Measurements from ENCODE around the gene ADAMTS12.

The ADAMTS12 gene

DNA sequence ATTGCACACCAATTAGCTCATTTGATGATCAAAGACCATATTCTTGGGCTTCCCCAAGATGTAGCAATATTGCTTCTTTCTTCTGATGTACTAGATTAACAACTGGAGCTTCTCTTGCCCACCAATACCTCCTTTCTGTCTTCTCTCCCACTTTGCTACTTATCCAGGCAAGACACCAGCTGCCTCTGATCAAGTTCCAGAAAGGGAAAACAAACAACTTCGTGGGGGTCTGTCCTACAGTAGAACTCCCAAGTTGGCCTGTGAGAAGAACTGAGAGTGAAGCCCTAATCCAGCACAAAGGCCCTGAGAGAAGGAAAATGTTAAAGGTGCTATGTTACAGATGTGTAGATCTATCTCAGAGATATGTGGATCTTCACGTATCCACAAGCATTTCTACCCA is 44.9 kb downstream of the ADAMTS12 start:
- no peak for DNase-seq (ENCODE audit: low read depth)

DNA sequence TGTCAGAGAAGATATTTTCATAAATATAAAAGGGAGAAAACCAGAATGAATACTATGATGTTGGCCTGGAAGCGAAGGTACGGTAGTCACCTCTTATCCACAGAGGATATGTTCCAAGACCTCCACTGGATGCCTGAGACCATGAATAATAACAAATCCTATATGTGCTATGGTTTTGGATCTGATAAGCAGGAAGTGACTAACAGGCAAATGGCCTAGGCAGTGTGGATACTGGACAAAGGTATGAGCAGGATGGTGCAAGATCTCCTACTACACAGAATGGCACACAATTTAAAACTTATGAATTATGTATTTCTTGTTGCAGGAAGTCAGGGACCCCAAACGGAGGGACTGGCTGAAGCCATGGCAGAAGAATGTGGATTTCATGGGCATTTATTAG is 48.2 kb downstream of the ADAMTS12 start:
- no peak for DNase-seq (ENCODE audit: low read depth)

DNA sequence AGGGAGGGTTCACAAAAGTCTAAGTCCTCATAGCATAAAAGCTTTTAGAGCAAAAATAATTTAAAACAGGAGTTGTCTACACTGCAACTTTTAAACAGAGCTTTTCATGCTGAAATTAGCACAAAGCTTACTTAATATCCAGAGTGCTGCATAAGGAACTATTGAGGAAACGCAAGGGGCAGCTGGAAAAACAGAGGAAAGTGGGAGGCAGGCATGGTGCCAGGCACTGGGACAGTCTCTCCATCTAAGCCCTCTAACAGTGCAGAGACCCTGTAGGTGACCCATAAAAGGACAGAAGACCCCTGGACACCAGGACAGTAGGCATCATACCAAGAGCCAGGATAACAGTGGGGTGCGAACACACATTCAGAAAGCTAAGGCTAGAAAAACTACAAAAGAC is 49.3 kb downstream of the ADAMTS12 start:
- no peak for DNase-seq (ENCODE audit: low read depth)

DNA sequence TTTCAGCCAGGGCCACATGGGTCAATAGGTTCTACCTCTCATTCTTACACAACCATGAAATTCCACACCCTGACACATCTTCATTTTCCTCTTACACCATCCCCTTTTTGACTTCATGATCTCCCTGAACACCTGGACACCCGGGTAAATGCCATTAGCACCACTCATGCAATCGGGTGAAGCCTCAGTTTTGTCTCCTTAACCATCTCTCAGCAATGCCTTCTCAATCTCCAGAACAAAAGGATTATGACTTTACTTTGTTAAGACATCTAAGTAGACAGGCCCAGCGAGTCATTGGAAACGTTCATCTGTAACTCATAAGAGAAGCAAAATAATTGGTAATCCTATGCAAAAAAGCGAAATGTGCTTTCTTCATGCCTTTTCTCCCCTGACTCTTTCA is 49.9 kb downstream of the ADAMTS12 start:
- DNase-seq (ENCODE audit: low read depth) = no peak

DNA sequence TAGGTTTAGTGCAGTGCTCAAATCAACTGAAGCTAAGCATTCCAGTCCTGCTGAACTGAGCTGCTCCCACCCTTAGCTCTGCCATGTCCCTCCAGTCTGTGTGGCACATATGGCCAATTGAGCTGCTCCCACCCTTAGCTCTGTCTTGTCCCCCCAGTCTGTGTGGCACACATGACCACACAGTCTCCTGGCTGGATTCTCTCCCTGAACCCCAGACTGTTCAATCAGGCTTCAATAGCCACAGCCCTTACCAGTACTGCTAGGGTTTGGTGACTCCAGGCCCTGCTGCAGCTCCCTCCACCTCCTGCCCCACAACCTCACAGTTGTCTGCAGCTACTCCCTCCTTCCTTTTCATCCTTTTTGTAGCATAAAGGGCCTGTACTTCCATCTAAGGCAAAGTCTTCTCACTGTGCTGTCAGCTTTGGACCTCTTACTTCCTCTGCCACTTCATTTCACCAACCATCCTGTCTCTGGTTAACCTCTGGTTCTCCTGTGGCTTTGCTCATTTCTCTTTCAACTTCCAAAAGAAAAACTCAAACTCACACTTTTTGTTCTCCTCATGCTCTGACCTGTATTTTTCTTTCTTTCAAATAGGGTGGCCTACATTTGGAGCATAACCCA is 50.8 kb downstream of the ADAMTS12 start:
- no peak for DNase-seq (ENCODE audit: low read depth)

DNA sequence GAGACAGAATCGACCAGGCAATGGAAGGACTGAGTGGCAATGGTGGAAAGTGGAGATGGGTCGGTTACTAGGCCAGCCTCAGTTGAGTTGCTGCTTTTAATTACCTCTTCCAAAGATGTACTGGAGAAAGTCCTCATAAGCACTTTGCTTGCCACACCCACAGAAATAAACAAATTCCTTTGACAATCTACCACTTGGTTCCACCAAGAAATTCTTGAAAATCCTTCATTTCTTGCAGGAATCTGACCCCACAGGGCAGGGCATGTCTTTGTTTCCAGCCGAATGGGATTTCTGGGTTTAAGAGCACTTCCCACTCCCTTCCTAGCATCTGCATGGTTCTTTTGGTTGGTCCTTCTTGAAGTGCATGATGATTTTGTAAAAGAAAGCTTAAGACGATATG is 54.5 kb downstream of the ADAMTS12 start:
- DNase-seq (ENCODE audit: low read depth) = no peak

DNA sequence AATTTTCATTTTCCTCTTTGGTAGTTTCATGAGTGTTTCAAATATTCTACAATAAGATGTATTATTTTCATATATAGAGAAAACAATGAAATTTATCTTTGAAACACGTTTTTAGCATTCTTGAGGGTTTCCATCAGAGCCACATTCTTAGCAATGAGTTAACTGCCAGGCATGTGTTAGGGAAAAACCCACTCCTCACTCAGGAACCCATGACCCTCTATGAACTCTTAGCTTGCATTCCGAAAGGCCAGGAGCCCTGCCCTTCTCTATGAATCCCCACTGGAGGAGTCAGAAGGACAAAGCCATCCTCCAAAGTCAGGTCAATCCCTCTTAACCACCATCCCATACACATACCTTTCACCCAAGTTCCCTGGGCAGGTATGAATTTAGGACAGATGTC is 57.5 kb downstream of the ADAMTS12 start:
- no peak for DNase-seq (ENCODE audit: low read depth)

DNA sequence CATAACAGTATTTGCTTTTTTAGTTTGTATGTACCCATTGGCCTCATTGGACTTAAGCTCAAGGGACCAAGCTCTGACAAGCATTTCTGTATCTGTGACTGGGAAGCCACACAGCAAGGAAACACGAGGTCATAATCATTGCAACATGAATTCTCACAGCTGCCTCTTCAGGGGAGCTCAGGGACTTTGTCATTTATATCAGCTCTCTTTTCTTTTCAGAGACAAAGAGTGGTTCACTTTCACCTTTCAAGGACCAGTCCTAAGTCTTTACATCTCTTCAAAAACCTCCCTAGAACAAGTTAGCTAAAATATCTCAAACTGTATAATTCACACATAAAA is 58.6 kb downstream of the ADAMTS12 start:
- DNase-seq (ENCODE audit: low read depth) = no peak

DNA sequence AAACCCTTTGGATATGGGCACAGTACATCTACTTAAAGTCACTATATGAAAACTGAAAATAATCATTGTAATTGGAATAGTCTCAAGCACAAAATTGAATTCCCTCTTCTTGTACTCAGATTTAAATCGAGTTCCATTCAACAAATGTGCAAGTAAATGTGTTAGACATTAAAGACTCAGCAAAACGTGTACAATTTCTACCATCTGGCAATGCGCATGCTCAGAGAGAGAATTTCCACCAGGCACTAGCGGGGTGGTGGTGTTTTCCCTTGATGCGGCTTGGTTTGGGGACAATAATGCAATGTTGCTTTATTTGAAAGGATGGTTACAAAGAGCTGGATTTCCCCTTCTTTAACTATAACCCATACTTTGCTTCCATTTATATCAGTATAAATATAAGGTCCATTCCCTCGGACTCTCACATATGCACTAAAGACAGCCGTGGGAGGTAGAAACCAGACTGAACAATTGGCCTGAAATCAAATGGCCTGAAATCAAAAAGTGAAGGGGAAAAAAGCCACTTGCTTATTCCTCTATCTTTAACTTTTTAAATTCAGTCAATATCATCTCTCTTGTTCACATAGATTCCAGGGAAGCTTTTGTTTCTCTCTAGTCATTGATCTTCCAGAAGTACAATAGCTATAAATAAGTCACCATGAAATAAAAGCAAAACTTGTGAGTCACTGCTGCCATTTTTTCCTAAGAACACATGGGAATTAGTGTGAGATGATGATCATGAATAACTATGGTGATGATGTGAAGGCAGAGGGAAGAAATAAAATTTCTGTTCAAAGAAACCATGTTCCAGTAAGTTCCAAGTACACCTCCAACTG is 59.2 kb downstream of the ADAMTS12 start:
- DNase-seq (ENCODE audit: low read depth) = no peak

DNA sequence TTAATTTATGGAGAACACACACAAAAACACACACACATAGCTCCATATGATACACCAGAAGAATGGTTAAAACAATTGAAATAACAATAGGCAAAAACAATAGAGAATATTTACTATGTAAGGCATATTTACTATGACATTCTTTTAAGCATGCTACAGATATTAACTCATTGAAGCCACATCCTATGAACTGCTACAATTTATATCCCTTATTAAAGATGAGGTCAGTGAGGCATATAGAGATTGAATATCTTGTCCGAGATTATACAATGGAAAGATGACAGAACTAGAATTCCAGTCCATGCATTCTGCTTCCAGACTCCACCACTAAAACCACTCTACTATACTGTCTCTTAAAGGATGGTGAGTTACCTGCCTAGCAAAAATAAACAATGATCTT is 60.7 kb downstream of the ADAMTS12 start:
- DNase-seq (ENCODE audit: low read depth) = no peak

DNA sequence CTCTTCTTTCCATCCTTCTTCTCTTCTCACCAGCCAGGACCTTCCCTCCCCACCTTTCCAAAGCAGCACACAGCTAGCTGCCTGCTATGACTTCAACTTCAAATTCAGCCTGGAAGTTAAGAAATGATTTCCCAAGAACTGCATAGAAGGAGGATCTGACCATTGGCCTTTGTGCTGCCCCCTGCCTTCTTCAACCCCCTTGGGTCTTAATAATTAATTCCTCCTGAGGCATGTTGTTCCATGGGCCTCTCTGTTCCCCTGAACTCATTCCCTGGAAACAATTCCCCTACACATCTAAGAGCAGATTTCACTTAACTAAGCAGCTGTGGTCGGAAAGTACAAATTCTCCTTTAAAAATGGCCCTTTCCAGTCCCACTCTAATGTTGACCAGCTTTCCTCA is 62.4 kb downstream of the ADAMTS12 start:
- DNase-seq (ENCODE audit: low read depth) = no peak

DNA sequence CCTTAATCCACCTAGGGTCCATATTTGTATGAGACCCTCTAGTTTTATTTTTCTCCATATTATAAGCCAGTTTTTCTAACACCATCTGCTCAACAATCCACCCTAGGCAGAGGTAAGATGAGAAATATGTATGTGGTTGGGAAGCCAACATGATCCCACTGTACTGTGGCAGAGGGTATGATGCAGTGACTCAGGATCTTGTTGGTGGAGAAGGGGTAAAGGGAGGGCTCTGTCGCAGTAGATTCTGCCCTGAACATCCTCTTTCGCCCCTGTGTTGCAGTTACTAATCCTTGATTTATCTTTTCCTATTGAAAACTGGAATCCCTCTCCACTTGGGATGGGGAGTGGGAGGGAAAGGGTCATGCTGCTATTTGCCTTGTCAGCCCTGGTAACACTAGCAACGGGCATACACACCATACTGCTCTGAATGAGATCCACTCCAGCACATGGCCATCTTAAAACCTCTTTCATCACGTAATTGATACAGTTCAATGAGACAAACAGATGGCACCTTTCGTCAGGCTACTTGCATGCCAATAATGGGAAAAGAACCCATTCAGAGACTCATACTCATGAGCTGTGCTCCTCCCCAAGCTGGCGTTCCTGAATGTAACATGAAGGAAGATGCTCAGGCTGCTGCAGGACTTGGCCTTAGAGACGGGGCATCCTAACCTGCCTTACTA is 63.0 kb downstream of the ADAMTS12 start:
- no peak for DNase-seq (ENCODE audit: low read depth)

DNA sequence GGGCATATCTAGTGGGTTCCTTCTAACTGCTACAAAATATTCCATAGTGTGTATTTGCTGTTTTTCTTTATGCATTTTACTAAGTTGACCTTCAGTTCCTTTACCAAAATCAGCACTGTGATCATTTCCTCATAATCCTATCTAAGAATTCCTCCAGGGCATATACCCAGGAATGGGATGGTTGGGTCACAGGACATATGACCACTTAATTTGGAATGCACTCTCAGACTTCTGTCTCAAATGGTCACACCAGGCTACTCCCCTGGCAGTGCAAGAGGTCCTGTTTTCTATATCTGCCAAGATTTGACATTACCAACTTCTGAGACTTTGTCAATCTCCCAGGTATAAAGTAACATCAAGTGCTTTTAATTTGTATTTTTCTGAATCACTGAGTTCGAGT is 63.9 kb downstream of the ADAMTS12 start:
- DNase-seq (ENCODE audit: low read depth) = no peak

DNA sequence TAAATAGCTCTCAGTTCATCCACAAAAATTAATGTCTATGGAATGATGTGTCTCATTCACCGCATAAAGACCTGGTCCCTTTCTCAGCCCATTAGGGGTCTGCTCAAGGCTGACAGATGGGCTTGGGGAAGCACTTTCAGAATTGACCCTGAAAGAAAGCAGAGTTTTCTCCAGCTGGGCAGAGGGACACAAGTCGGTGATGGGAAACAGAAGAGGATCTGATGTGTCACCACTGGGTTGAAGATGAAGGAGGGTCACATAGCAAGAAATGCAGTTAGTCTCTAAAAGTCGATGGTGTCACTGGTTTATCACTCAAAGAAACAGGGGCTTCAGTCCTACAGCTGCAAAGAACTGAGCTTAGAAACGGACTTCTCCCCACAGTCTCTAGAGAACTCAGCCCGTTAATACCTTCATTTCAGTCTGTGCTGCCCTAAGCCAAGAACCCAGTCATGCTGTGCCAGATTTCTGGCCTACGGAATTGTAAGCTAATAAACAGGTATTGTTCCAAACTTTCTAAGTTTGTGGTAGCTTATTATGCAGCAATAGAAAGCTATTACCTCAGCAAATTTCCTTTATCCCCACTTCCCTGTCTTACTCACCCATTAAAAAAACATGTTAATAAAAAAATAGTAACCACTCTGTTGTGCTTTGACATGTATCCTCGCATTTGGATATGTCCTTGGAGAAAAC is 64.6 kb downstream of the ADAMTS12 start:
- DNase-seq (ENCODE audit: low read depth) = no peak

DNA sequence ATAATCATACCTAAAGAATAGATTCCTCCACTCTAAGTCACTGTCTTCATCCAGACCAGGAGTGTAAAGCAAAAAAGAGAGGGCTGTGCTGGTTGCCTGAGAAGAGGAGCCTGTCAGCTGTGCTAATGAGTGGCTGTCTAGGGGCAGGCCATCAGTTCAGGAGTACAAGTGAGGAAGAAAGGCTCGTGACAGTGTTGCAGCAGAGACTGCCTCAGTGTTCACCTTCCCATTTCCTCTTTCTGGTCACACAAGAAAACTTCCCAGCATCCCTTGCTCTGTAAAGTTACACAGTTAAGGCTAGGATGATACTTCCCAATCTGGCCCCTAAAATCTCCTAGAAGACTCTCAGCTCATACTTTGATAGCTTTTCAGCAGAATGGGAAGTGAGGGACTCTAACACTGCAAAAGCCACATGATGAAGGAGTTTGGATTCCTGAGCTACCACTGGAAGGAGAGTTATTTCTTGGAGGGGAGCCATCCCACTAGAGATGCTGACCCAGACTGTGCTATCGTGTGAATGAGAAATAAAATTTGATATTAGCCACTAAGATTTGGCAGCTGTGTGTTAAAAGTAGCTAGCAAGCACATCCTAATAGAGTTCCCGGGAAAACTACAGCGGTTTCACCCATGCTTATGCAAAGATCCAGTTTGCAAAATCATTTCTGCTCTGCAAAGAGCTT is 67.1 kb downstream of the ADAMTS12 start:
- DNase-seq (ENCODE audit: low read depth) = no peak

DNA sequence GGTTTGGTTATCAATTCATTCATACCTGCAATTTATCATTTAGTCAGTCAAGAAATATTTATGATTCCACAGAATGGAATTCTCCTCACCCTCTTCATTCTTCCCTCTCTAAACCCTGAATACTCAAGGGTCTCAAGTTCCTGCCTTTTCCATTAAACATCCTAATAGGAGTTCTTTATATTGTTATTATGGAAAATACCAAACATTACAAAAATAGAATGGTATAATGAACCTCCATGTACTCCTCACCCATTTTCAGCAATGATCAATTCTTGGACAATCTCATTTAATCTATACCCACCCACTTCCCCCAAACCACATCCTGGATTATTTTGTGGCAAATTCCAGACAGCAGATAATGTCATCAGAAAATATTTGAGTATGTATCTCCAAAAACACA is 74.5 kb downstream of the ADAMTS12 start:
- no peak for DNase-seq (ENCODE audit: low read depth)

DNA sequence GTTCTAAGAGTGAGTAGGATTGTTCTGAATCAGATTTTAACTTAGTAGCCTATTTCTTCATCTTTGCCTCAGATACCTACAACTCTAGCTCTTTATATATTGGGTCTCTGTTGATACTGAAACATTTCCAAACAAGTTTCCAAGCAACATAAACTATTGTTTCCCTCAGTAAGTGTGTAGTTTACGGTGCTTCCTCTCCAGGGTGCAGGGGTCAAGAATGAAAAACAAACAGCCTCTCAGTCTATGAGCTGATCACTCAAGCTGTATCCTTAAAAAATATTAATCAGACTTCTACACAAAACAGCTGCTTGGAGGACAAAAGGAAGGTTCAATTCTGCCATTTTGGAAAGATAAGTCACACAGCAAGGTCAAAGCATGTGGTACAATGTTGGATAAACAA is 75.0 kb downstream of the ADAMTS12 start:
- no peak for DNase-seq (ENCODE audit: low read depth)

DNA sequence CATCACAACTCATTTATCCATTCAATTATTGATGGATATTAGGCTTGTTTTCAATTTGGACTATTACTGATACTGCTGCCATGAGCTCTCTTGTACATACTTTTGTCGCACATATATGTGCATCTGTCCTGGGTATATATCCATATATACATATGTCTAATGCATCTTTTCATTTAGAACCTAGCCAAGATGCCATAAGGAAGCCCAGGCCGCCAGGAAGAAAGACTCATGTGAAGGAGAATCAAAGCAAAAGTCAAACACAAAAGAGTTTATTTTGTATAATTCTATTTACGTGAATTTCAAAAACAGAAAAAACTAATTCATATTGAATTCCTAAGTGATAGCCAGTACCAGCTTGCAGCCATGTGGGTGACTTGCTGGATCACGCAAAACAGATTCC is 79.0 kb downstream of the ADAMTS12 start:
- no peak for DNase-seq (ENCODE audit: low read depth)

DNA sequence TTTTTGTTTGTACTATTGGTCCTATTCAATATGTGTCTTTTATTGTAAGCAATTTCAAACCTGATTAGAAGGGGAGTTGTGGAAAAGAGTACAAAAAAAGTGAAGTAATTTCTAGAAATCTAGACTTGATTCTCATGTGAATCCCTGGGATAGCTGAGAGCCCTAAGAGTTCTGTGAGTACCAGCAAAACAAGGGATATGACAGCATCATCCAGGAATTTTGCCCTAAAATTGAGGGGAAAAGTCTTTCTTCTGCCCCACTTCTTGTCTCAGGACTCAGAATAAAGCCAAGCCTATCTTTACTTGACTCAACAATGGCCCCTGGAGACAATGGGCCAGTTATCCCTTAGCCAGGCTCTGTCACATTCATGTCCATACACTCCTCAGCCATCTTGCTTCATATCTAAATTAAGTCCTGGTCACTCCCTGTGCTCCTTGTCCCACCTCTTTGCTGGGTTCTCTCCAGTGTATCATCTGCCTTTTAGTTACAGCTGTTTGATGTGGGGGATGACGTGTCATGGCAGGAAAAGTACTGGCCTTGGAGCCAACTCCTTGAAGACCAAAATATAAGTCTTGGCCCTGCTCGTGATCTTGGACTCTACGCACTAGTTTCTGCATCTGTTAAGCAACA is 81.2 kb downstream of the ADAMTS12 start:
- DNase-seq (ENCODE audit: low read depth) = no peak

DNA sequence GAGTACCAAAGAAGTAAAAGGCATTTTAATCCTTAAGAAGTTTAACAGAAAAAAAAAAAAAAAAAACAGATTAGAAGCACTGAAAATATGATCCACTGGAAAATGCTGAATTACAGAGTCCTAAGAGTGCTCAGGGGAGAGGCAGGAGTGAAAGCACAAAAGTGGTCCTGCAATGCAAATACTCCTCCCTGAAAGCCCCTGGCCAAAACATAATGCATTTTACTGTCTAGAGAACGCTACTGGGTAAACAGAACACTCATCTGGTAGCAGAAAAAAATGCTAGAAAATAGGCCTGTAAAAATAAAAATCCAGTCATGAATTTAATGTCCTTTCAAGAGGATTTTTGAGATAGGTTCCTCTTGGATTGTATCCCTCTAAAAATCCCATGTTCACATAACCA is 81.9 kb downstream of the ADAMTS12 start:
- no peak for DNase-seq (ENCODE audit: low read depth)

DNA sequence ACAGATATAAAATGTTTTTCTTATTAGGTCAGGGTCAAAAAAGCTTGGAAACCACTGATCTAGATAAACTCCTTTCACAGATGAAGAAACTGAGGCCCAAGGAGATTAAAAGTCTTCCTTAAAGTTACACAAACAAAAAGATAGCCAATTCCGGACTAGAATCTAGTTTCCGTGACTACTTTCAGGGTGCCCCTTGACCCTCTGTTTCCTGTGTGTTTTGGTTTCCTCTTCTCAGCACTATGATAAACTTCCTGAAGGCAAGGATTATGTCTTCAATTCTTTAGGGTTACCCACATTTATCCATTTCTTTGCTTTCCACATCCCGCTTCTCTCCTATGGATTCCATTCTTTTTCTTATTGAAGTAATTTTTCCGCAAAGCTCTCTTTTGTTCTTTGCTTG is 83.1 kb downstream of the ADAMTS12 start:
- DNase-seq (ENCODE audit: low read depth) = no peak

DNA sequence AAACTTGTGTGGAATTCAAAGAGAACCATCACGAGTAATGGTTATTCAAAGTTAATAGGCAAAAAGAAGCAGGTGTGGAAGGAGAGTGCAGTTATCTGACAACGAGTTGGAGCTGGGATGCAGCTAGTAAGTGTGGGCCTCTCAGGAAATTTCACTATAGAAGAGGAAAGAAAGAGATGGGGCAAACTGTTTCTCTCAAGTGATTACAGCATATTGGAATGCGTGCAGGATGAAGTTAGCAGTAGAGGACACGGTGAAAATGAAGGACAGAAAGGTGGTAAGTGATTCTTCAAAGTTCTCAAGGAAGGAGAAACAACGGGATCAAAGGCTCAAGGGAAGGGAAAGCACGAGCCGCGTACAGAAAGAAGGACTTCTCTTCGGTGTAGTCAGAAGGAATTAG is 84.0 kb downstream of the ADAMTS12 start:
- no peak for DNase-seq (ENCODE audit: low read depth)

Data from CMK (cell line).